ENCODE results near the gene RPL32.
A peak's percentile ranks its signal among the peaks of the same experiment; 100 is the strongest.

RPL32 gene

GRCh38 chr3:12815719-12816118 is 25.6 kb downstream of the RPL32 start:
- DNase-seq (ENCODE audit: low read depth) = no peak
- TF ChIP-seq, protein P1, sequence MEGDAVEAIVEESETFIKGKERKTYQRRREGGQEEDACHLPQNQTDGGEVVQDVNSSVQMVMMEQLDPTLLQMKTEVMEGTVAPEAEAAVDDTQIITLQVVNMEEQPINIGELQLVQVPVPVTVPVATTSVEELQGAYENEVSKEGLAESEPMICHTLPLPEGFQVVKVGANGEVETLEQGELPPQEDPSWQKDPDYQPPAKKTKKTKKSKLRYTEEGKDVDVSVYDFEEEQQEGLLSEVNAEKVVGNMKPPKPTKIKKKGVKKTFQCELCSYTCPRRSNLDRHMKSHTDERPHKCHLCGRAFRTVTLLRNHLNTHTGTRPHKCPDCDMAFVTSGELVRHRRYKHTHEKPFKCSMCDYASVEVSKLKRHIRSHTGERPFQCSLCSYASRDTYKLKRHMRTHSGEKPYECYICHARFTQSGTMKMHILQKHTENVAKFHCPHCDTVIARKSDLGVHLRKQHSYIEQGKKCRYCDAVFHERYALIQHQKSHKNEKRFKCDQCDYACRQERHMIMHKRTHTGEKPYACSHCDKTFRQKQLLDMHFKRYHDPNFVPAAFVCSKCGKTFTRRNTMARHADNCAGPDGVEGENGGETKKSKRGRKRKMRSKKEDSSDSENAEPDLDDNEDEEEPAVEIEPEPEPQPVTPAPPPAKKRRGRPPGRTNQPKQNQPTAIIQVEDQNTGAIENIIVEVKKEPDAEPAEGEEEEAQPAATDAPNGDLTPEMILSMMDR (IDR thresholded peaks at IDR 0.05; ENCODE audit: low read depth, low read length, missing control alignments) = no peak
- in situ Hi-C loops (cut with HindIII; ENCODE audit: low sequenced_read_pairs) = no loop called here
- H3K4me3 ChIP-seq (ENCODE audit: low read depth, low read length) = no peak overlapping the region

- DNase-seq (ENCODE audit: low read depth) = no peak
- in situ Hi-C loops (cut with HindIII; ENCODE audit: low sequenced_read_pairs) = no loop called here
- no peak overlapping the region for H3K4me3 ChIP-seq (ENCODE audit: low read depth, low read length)
- TF ChIP-seq, protein P1 (IDR thresholded peaks at IDR 0.05; ENCODE audit: low read depth, low read length, missing control alignments) = no peak
Observed at GRCh38 chr3:12815078-12815477, 26.3 kb downstream of the RPL32 start.

DNA sequence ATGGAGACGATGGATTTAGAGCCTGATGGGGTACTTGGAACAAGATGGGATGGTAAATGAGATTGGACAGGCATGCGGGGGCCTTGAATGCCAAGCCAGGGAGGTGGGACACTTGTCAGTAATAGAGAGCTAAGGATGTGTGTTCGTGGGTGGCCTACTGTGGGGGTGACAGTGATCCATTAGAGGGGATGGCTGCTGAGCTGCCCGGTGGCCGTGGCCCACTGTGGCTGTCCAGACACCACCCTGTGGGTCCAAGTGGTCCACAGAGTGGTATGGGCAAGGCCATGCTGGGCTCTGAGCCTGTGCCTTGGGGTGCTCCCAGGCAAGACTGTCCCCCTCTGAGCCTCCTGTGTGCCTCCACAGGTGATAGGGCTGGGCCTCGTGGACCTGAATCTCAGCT is 27.4 kb downstream of the RPL32 start:
- in situ Hi-C loops (cut with HindIII; ENCODE audit: low sequenced_read_pairs) = no loop called here
- no peak for DNase-seq (ENCODE audit: low read depth)
- TF ChIP-seq, protein P1 (IDR thresholded peaks at IDR 0.05; ENCODE audit: low read depth, low read length, missing control alignments) = no peak
- no peak overlapping the region for H3K4me3 ChIP-seq (ENCODE audit: low read depth, low read length)

DNA sequence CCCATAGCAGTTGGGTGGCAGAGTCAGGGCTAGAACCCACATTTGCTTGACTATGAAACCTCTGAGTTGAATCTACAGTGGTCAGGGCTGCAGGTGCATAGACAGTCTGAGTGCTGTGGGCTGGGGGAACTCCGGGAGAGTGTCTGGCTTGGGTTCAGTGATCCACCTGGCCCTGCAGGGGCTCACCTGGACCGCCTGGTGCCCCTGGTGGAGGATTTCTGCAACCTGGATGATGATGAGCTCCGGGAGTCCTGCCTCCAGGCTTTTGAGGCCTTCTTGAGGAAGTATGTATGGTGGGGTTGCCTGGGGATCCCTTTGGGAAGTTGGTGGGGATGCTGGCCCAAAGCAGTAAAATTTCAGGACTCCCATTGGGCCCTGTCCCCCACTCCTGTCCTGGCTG is 28.6 kb downstream of the RPL32 start:
- DNase-seq (ENCODE audit: low read depth) = no peak

DNA sequence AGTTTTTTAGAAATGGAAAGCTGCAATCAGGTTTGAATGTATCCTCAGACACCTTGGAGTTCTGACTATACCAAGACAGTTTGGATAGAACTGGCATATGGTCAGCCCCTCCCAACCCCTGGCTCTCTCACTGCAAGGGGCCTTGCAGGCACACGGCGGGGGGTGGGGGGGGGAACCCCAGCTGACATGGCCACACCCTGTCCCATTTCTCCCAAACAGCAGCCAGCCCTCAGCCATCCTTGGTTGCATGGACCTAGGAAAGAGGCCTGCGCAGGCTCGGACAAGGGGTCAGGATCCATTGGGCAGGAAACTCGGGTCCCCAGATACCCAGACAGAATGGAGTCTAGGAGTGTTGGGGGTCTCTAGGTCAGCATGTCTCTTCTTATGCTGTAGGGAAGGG is 30.4 kb downstream of the RPL32 start:
- in situ Hi-C loops (cut with HindIII; ENCODE audit: low sequenced_read_pairs) = no loop called here
- no peak overlapping the region for H3K4me3 ChIP-seq (ENCODE audit: low read depth, low read length)
- TF ChIP-seq, protein P1 (IDR thresholded peaks at IDR 0.05; ENCODE audit: low read depth, low read length, missing control alignments) = no peak
- DNase-seq (ENCODE audit: low read depth) = no peak

More for the DNA sequence above, 28.6 kb downstream of the RPL32 start:
- no peak overlapping the region for H3K4me3 ChIP-seq (ENCODE audit: low read depth, low read length)
- in situ Hi-C loops (cut with HindIII; ENCODE audit: low sequenced_read_pairs) = no loop called here
- TF ChIP-seq, protein P1 (IDR thresholded peaks at IDR 0.05; ENCODE audit: low read depth, low read length, missing control alignments) = no peak

DNA sequence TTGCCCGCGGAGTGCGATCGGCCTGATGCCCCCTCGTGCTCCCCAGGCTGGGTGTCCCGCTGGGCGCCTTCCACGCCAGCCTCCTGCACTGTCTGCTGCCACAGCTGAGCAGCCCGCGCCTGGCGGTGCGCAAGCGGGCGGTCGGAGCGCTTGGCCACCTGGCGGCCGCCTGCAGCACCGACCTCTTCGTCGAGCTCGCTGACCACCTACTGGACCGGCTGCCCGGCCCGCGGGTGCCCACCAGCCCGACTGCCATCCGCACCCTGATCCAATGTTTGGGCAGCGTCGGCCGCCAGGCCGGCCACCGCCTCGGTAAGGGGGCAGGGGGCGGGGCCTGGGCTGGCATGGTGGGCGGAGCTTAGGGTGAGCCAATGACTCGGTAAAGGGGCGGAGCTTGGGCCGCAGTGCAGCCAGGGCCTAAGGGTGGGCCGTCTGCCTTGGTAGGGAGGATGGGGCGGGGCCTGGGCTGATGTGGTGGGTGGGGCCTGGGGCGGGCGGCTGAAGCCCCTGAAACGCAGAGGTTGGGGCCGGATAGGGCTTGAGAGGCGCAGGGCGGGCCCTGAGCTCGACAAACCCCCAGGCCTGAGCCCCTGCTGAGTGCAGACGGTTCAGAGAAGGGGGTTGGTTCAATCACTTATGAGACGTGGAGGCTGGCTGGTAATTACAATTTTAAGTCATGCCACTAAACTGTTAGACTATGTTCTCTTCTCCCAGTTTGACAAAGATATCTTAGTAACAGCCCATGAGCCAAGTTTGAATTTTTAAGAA is 31.2 kb downstream of the RPL32 start:
- TF ChIP-seq, protein P1 (IDR thresholded peaks at IDR 0.05; ENCODE audit: low read depth, low read length, missing control alignments) = peak; percentile 84
- in situ Hi-C loops (cut with HindIII; ENCODE audit: low sequenced_read_pairs) = no loop called here
- H3K4me3 ChIP-seq (ENCODE audit: low read depth, low read length) = peak overlapping the region; percentile 51
- peak; percentile 62 for DNase-seq (ENCODE audit: low read depth)
